DMS153 (cell line): ENCODE results near the gene HERC6.
"Not testable (repeated sequence)": the region's sequence is repeated elsewhere in the genome, so short reads cannot be mapped to it uniquely, and the experiment has no call there.

ENCODE experiments used
- DNase-seq: peaks from one replicate; lab custom pipeline; 2025; lab: John Stamatoyannopoulos, UW

HERC6 gene

DNA sequence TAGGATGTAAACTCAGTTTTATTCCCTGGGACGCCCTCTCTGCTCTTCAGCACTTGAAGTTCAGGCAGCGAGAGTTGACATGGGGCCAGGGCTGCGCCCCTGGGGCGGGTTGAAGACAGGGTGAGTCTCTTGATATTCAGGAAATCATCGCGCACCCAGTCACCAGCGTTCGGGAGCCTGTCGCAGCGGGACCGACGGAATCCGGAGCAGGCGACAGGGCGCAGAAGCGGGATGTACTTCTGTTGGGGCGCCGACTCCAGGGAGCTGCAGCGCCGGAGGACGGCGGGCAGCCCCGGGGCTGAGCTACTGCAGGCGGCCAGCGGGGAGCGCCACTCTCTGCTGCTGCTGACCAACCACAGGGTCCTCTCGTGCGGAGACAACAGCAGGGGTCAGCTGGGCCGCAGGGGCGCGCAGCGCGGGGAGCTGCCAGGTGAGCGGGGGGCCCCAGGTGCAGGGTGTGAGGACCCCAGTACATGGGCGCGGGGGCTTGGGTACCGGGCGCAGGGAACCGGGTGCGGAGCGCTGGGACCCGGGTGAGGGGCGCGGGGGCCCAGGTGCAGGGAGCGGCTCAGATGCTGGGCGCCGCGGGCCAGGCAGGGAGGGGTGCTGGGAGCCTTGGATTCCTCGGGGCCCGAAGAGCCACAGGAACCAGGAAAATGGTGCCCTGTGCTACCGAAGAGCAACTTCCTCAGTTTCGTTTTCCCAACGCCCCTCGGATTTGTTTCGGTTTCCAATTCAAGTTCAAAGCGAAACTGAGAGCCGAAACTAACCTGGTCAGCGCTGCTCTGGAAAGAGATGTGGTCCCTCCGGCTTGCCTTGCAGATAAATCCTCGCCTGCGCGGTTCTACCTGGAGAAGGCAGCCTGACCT, at the start of gene HERC6:
TSS of gene HERC6 (plus strand) at position 162 of the 869 bp plus-strand sequence. CDS start at position 232, 70 bp downstream.
- peak; percentile 67 for DNase-seq

DNA sequence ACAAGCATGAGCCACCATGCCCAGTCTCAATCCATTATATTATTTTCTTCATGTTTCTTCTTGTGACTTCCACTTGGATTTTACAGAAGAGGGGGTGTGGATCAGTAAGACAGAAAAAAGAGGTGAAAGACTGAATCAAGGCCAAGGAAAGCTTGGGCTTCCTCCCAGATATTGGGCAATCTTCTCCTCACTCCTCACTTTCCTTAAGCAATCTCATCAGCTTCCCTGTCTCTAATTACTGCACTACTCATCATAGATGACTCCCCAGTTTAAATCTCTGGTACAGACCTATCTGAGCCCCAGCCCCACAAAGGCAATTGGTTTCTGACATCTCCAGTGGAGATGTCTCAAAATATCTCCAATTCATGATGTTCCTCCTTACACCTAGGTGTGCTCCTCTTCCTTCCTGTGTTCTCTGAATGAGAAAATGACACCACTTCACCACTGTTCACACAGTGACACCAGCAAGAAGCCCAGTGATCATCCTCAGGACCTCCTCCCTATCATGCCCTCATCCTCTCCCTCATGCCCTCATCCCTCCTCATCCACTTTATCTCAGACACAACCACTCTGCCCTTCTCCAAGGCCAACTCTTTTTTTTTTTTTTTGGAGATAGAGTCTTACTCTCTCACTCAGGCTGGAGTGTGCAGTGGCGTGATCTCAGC, 44.8 kb upstream of the HERC6 start:
- no peak for DNase-seq

DNA sequence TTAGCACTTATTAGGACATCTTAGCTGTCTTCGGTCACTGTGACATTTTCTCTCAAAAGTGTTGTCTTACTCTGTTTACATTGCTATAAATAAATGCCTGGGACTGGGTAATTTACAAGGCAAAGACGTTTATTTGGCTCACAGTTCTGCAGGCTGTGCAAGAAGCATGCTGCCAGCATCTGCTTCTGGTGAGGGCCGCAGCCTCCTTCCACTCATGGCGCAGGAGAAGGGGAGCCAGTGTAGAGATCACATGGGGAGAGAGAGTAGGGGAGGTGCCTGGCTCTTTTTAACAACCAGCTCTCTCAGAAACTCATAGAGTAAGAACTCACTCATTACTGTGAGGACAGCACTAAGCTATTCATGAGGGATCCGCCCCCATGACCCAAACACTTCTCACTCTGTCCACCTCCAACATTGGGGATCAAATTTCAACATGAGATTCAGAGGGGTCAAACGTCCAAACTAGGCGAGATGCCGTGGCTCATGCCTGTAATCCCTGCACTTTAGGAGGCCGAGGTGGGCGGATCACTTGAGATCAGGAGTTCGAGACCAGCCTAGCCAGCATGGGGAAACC, 43.5 kb upstream of the HERC6 start:
- DNase-seq, result no peak

GRCh38 chr4:88341227-88342192, 37.1 kb upstream of the HERC6 start:
- peak; percentile 11 for DNase-seq

- DNase-seq, result not testable (repeated sequence)
These were observed 31.8 kb upstream of the HERC6 start for GRCh38 chr4:88346902-88347301.

DNA sequence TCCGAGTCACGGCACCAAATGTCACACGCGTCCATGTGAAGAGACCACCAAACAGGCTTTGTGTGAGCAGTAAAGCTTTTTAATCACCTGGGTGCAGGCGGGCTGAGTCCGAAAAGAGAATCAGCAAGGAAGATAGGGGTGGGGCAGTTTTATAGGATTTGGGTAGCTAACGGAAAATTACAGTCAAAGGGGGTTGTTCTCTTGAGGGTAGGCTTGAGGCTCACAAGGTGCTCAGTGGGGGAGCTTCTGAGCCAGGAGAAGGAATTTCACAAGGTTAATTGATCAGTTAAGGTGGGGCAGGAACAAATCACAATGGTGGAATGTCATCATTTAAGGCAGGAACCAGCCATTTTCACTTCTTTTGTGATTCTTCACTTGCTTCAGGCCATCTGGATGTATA, 29.9 kb upstream of the HERC6 start:
- DNase-seq, result not testable (repeated sequence)

DNA sequence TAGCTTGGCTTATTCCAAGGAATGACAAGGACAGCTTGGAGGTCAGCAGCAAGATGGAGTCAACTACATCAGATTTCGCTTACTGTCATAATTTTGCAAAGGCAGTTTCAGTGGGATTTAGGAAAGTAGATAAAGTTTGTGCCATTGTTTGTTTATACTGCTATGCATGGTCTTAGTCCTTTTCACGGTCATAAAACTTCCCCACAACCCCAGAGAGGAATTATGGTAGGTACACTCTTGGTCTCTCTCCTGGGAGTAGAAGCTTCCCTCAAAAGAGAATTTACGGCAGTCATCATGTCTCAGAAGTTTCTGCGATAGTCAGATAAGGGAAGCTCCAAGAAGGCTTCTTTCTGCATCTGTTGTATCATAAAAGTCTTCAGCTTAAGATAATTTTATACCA, 27.9 kb upstream of the HERC6 start:
- DNase-seq, result no peak

DNA sequence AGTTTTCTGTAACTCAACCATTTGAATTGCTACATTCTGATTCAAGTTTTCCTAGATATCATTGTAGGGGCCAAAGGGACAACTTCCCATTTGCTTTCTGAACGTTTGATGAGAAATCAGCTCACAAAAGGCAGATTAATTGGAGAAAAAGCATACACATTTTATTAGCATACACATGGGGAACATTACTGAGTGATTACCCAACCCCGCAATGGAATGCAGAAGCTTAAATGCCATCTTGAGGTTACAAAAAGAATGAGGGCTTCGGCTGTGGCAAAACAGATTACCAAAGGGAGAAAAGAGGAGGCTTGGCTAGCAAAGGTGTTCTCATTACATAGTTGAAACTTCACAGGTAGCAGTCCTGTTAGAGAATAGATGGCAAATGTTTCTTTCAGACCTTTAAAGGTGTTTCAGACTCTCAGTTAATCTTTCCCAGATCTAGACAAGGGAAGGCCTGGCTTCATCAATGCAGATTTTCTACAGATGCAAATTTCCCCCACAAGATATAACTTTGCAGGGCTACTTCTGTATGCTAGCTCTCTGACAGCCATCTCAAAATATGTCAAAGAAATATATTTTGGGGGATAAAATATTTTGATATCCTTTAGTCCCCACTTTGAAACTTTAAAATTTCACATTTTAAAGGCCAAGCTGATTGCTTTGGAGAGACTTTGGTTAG, 26.5 kb upstream of the HERC6 start:
- no peak for DNase-seq

- DNase-seq, result no peak
These were observed 25.3 kb upstream of the HERC6 start for GRCh38 chr4:88353324-88353723.

DNA sequence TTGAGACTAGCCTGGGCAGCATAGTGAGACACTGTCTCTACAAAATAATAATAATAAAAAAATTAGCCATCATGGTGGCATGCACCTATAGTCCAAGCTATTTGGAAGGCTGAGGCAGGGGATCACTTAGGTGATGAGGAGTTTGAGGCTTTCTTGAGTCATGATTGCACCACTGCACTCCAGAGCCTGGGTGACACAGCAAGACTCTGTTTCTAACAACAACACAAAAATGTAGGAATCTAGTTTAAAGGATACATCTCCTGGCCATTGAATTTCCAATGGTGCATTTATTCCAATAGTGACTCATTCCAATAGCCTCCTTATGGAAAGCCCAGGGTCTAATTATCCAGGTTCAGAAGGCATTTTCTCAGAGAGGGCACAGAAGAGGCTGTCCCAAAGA, 21.9 kb upstream of the HERC6 start:
- DNase-seq, result no peak

- DNase-seq, result no peak
These were observed 21.4 kb upstream of the HERC6 start for GRCh38 chr4:88357262-88357661.

GRCh38 chr4:88359558-88359957, 19.1 kb upstream of the HERC6 start:
- DNase-seq, result no peak

DNA sequence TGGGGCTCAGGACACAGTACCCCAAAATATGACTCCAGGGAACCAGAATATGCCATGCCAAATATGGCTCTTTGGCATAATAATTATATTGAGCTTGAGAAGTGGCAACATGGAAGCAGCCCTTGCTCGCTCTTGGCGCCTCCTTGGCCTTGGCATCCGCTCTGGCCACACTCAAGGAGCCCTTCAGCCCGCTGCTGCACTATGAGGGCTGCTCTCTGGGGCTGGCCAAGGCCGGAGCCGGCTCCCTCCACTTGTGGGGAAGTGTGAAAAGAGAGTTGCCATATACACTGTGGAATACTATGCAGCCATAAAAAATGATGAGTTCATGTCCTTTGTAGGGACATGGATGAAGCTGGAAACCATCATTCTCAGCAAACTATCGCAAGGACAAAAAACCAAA, 18.4 kb upstream of the HERC6 start:
- DNase-seq, result no peak

DNA sequence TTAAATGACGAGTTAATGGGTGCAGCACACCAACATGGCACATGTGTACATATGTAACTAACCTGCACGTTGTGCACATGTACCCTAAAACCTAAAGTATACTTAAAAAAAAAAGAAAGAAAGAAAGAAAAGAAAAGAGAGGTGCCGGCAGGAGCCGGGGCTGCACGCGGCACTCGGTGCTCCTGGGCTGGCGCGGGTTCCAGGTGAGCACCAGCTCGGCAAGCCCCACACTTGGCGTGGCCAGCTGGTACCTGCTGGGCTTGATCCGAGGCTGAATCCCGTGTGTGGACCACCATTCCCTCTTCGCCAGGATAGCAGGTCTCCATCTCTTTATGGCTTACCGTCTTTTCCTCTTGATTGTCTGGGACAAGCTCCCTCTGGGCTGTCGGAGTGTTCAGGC, 17.9 kb upstream of the HERC6 start:
- DNase-seq, result no peak

DNA sequence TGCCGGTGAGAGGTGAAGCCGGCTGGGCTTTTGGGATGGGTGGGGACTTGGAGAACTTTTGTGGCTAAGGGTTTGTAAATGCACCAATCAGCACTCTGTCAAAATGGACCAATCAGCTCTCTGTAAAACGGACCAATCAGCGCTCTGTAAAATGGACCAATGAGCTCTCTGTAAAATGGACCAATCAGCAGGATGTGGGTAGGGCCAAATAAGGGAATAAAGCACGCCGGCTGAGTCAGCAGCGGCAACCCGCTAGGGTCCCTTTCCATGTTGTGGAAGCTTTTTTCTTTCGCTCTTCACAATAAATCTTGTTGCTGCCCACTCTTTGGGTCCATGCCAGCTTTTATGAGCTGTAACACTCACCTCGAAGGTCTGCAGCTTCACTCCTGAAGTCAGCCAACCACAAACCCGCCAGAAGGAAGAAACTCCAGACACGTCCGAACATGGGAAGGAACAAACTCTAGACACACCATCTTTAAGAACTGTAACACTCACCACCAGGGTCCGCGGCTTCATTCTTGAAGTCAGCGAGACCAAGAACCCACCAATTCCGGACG, 17.4 kb upstream of the HERC6 start:
- DNase-seq, result not testable (repeated sequence)

- DNase-seq, result no peak
These were observed 12.2 kb upstream of the HERC6 start for GRCh38 chr4:88366460-88366859.

GRCh38 chr4:88367826-88368225, 10.8 kb upstream of the HERC6 start:
- DNase-seq, result no peak

DNA sequence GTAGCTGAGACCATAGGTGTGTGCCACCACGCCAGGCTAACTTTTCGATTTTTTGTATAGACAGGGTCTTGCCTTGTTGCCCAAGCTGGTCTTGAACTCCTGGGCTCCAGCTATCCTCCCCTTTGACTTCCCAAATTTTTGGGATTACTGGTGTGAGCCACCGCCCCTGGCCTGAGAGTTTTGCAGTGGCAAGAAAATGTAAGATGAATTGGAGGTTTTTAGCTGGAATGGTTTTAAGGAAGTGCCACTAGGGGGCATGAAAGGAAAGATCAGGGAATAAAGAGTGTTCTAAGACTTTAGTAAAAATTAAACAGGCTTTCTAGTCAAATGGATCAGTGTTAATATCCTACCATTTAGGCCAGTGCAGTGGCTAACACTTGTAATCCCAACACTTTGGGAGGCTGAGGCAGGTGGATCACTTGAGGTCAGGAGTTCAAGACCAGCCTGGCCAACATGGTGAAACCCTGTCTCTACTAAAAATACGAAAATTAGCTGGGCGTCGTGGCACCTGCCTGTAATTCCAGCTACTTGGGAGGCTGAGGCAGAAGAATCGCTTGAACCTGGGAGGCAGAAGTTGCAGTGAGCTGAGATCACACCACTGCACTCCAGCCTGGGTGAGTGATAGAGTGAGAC, 9.4 kb upstream of the HERC6 start:
- not testable (repeated sequence) for DNase-seq

GRCh38 chr4:88381123-88381522, 2.5 kb downstream of the HERC6 start:
- DNase-seq, result no peak

- no peak for DNase-seq
These were observed 4.0 kb downstream of the HERC6 start for GRCh38 chr4:88382621-88383020.
